GM19395 (cell line): ENCODE results near the gene DRGX.

ENCODE experiments used
- ATAC-seq: cut with Tn5 transposase; IDR thresholded peaks from one replicate; pipeline ENCODE4 v1.9.1; 2021; ENCODE audit warnings: mild to moderate bottlenecking, moderate library complexity; ENCODE audit not compliant: unreplicated experiment

Gene DRGX

DNA sequence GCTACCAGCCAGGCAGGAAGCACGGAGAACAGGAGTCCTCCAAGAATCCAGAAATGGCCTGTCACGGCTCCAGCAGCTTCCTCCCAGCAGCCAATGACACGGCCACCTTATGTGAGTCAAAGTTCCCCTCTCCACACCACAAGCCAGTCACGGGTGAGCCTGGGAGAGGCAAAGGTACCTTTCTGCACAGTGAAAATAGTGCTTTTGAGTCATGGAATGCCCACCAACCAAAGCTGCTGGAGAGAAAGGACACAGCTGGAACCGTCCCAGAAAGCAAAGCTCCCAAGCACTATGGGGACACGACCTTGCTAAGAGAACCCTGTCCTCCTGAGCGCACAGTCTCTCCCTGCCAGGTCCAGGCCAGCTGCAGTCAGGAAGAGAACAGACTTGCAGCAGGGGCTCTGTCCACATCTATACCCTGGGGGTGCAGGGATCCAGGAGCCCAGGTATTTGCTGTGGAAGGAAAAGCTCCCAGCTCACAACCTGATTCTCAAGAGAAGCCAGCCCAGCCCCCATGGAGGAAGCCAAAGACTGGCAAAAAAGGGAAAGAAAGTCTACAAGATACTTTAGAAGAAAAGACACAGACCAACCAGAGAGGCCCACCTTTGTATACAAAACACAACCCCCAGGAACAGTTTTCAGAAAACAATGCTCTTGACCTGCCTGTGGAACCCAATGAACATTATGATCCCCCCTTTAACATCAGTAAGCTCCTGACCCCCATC lies 72.6 kb downstream of the DRGX start:
- no peak for ATAC-seq

DNA sequence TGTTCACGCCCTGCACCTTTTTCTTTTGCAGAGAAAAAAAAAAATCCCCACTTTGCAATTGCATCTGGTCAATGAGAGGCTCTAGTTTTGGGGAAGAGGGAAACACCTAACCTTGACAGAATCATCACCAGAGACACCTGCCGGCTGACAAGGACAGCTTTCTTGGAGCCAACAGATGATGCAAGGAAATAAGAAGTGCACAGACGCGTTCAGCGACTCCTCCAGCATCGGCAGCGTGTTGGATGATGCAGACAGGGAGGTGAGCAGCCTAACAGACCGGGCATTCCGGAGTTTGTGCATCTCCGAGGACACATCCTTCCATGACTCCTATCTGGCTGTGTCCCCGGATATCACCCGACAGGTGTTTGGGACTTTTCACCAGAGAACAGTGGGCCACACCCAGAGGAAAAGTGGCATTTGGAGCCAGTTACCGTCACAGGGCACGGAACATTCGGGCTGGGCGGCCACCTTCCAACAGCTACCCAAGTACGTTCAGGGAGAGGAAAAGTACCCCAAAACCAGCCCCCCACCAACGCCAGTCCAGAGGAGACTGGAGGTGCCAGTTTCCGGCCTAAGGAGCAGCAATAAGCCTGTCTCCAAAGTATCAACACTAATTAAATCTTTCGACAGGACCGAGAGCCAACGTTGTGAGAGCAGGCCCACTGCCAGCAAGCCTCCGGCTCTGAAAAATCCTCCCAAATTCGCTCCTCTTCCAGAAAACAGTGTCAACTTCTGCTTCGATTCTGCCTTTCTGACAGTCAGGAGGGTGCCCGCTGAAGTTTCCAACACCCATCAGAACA lies 73.3 kb downstream of the DRGX start:
- ATAC-seq = no peak

DNA sequence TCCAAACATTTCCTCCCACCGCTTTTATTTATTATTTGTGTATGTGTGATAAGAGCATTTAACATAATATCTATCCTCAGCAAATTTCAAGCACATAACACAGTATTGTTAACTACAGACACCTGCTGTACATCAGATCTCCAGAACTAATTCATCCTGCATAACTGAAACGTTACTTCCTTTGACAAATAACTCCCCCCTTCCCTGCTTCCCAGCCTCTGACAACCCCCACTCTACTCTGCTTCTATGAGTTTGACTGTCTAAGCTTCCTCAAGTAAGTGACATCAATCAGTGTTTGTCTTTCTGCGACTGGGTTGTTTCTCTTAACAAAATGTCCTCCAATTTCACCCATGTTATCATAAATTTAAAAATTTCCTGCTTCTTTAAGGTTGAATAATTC lies 74.9 kb downstream of the DRGX start:
- no peak for ATAC-seq

DNA sequence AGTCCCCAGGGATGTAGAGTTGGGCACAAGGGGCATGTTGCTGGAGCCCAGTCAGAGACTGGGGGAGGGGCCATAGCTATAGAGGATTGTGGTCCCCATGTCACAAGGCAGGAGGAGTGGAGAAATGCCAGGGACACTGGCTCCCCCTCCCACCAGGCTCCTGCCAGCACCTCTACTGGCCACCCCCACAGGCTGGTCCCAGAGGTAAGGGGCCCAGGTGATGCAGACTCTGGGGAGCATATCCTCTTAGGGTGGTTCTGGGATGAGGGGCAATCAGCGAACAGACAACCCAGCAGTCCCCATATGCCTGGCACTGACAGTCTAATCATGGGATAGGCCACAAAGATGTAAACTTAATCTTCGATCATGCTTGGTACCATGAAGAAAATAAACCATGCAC lies 75.7 kb downstream of the DRGX start:
- ATAC-seq = no peak

DNA sequence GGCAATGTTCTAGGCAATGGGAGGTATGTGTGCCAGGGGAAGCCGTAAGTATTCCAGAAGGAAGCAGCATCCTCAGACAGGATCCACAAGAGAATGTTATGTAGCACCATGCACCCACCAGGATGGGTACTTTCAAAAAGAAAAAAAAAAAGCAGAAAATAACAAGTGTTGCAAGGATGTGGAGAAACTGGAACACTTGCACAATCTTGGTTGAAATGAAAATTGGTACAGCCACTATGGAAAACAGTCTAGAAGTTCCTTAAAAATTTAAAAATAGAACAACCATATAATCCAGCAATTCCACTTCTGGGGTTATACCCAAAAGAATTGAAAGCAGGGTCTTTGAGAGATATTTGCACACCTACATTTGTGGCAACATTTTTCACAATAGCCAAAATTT lies 76.7 kb downstream of the DRGX start:
- no peak for ATAC-seq

DNA sequence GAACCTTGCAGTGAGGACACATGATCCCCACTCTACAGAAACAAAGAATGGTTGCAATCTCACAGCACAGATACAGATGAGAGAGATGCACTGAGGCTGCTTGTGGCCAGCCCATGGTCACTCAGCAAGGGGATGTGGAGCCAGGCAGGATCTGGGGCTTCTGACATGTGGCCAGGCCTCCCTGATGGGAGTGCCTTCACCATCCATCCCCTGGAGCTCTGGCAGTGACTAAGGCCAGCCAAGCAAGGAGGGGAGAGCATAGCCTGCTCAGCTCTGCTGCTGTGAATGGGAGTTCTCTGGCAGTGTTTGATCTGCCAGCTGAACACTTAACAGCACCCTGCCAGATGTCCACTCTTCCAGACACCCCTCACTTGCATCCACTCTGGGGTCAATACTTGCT lies 77.1 kb downstream of the DRGX start:
- no peak for ATAC-seq

DNA sequence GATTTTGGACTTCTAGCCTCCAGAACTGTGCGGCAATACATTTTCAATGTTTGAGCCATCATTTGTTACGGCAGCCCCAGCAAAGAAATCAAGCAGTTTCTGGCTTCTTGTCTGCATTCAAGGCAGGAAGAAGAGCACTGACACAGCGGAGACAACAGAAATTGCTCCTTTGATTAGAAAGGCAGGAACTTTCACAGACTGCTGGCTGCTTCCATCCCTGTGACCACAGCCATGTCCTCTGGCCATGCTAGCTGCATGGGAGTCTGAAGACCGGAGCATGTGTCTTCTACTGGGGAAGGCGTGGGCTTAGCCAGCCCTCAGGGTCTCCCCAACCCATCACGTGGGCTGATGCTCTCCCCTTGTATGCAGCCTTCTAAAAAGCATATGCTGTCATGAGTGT lies 77.9 kb downstream of the DRGX start:
- no peak for ATAC-seq

DNA sequence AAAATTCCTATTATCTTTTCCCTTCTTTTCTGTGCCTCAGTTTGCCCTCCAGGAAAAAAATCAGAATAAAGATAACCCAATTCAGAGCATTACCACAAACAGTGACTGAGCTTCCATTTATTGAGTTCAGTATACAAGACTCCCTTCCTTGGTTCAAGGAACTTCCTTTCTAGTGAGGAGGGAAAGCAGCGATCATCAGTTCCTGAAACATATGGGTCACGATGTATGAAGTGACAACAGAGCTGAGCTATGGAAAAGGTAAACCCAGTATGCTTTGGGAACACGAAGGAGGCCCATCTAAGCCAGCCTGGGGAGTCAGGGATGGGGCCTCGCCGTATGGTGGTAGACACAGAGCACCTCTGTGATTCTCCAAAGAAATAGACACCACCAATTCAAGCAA lies 81.1 kb downstream of the DRGX start:
- ATAC-seq = no peak
